ENCODE measurements around the gene UBTF.

UBTF gene

GRCh38 chr17:44219616-44220212 lies at the start of gene UBTF:
TSS of gene UBTF (minus strand) at chr17:44219675. CDS start at chr17:44218229, 1,446 bp downstream.
- TF ChIP-seq CTCF (IDR thresholded peaks at IDR 0.05; ENCODE audit: low read depth, low read length) (no peak), EZH2phosphoT487 (IDR thresholded peaks at IDR 0.05; ENCODE audit: low read depth) (no peak)
- no peaks in the 10 kb centered on the region for H3K27me3 ChIP-seq (ENCODE audit: low read depth, low read length)
- H2AFZ ChIP-seq (ENCODE audit: low read depth, low read length) = no peak within 1 kb of the TSS
- peak within 1 kb of the TSS; percentile 95 for H3K27ac ChIP-seq (ENCODE audit: low read length)
- H3K4me3 ChIP-seq (ENCODE audit: low read length) = peak within 1 kb of the TSS; percentile 97
- H3K4me2 ChIP-seq (ENCODE audit: low read length) = peak within 1 kb of the TSS; percentile 73
- no peaks in the 10 kb centered on the region for H4K20me1 ChIP-seq (ENCODE audit: insufficient read depth, low read length)
- H3K9me3 ChIP-seq (ENCODE audit: insufficient read depth, low read length) = no peaks in the 10 kb centered on the region
- H3K79me2 ChIP-seq (ENCODE audit: low read length) = peaks cover 63% of the 10 kb centered on the region
- peak within 1 kb of the TSS; percentile 99 for H3K9ac ChIP-seq (ENCODE audit: low read length)
- peaks cover 33% of the 10 kb centered on the region for H3K4me1 ChIP-seq (ENCODE audit: low read length)
- H3K36me3 ChIP-seq (replicated peaks; ENCODE audit: low read depth, low read length) = peaks cover 22% of the 10 kb centered on the region

GRCh38 chr17:44268709-44269534 lies 49.4 kb upstream of the UBTF start:
- H3K9ac ChIP-seq (ENCODE audit: low read length) = no peak overlapping the region
- H3K4me3 ChIP-seq (ENCODE audit: low read length) = no peak overlapping the region
- H3K4me1 ChIP-seq (ENCODE audit: low read length) = peaks cover 4% of the 10 kb centered on the region; the same call in 1 of the 2 replicates
- TF ChIP-seq EZH2phosphoT487 (IDR thresholded peaks at IDR 0.05; ENCODE audit: low read depth) (no peak), CTCF (IDR thresholded peaks at IDR 0.05; ENCODE audit: low read depth, low read length) (no peak)
- no peaks in the 10 kb centered on the region for H3K79me2 ChIP-seq (ENCODE audit: low read length)
- H3K9me3 ChIP-seq (ENCODE audit: insufficient read depth, low read length) = no peaks in the 10 kb centered on the region
- H4K20me1 ChIP-seq (ENCODE audit: insufficient read depth, low read length) = no peaks in the 10 kb centered on the region
- no peaks in the 10 kb centered on the region for H3K27me3 ChIP-seq (ENCODE audit: low read depth, low read length)
- no peak overlapping the region for H2AFZ ChIP-seq (ENCODE audit: low read depth, low read length)
- H3K4me2 ChIP-seq (ENCODE audit: low read length) = no peak overlapping the region
- no peak overlapping the region for H3K27ac ChIP-seq (ENCODE audit: low read length)
- H3K36me3 ChIP-seq (replicated peaks; ENCODE audit: low read depth, low read length) = no peaks in the 10 kb centered on the region

- Histone ChIP-seq H3K9ac (ENCODE audit: low read length) (no peak within 1 kb of the TSS), H3K27ac (ENCODE audit: low read length) (no peak within 1 kb of the TSS), H3K79me2 (ENCODE audit: low read length) (no peaks in the 10 kb centered on the region), H3K36me3 (replicated peaks; ENCODE audit: low read depth, low read length) (no peaks in the 10 kb centered on the region), H3K9me3 (ENCODE audit: insufficient read depth, low read length) (no peaks in the 10 kb centered on the region), H3K4me1 (ENCODE audit: low read length) (peaks cover 4% of the 10 kb centered on the region; the same call in 1 of the 2 replicates), H4K20me1 (ENCODE audit: insufficient read depth, low read length) (no peaks in the 10 kb centered on the region), H2AFZ (ENCODE audit: low read depth, low read length) (no peak within 1 kb of the TSS), H3K4me3 (ENCODE audit: low read length) (no peak within 1 kb of the TSS), H3K27me3 (ENCODE audit: low read depth, low read length) (no peaks in the 10 kb centered on the region), H3K4me2 (ENCODE audit: low read length) (no peak within 1 kb of the TSS)
- TF ChIP-seq EZH2phosphoT487 (IDR thresholded peaks at IDR 0.05; ENCODE audit: low read depth) (no peak), CTCF (IDR thresholded peaks at IDR 0.05; ENCODE audit: low read depth, low read length) (no peak)
Observed at GRCh38 chr17:44267818-44268490, 48.5 kb upstream of the UBTF start, which contains the start of gene SLC4A1. TSS of gene SLC4A1 (minus strand) at chr17:44268135. CDS start at chr17:44262866, 5,269 bp downstream.

- H3K27ac ChIP-seq (ENCODE audit: low read length) = no peak overlapping the region
- no peak overlapping the region for H3K4me2 ChIP-seq (ENCODE audit: low read length)
- H3K79me2 ChIP-seq (ENCODE audit: low read length) = no peaks in the 10 kb centered on the region
- no peaks in the 10 kb centered on the region for H3K9me3 ChIP-seq (ENCODE audit: insufficient read depth, low read length)
- TF ChIP-seq EZH2phosphoT487 (IDR thresholded peaks at IDR 0.05; ENCODE audit: low read depth) = no peak
- no peak overlapping the region for H2AFZ ChIP-seq (ENCODE audit: low read depth, low read length)
- peaks cover 4% of the 10 kb centered on the region; the same call in 1 of the 2 replicates for H3K4me1 ChIP-seq (ENCODE audit: low read length)
- no peaks in the 10 kb centered on the region for H3K36me3 ChIP-seq (replicated peaks; ENCODE audit: low read depth, low read length)
- H3K27me3 ChIP-seq (ENCODE audit: low read depth, low read length) = no peaks in the 10 kb centered on the region
- no peaks in the 10 kb centered on the region for H4K20me1 ChIP-seq (ENCODE audit: insufficient read depth, low read length)
- H3K9ac ChIP-seq (ENCODE audit: low read length) = no peak overlapping the region
- H3K4me3 ChIP-seq (ENCODE audit: low read length) = no peak overlapping the region
Observed at GRCh38 chr17:44267165-44267455, 47.6 kb upstream of the UBTF start.

All from OCI-LY3 (cell line).